PC-9 (cell line): ENCODE measurements around the gene GLB1L. TPM values are rescaled to one million over a fixed set of nuclear protein-coding genes. Genes with fewer than 3 reads are reported as not detected.
A peak's percentile ranks its signal among the peaks of the same experiment; 100 is the strongest.

Experiments
- BruUV-seq: library from RNA; stranded (reverse); fragments of 400-500 nt; replicated peaks from 2 replicates; lab custom pipeline; 2021; lab: Mats Ljungman, UMichigan
- CTCF ChIA-PET: fragments of 300-600 bp; sonication (Branson Sonifier 250); formaldehyde crosslinking; loops from one replicate; lab custom pipeline; 2022; ENCODE audit warnings: antibody characterized with exemption; lab: Charles Lee
- POLR2A ChIA-PET: fragments of 300-600 bp; sonication (Branson Sonifier 250); formaldehyde crosslinking; loops from one replicate; lab custom pipeline; 2022; ENCODE audit warnings: antibody characterized with exemption; ENCODE audit not compliant: unreplicated experiment; lab: Charles Lee
- DNase-seq, 2 experiments: peaks; one replicate each; pipeline versions ENCODE4 v3.0.0 to v3.0.0-alpha.2; 2015 to 2022; ENCODE audit warnings: mixed read lengths in 1 of 2
- H2AFZ ChIP-seq: fragments of 200-600 bp; sonication (generic); 2 replicates; pipeline ENCODE4 v1.8.1; 2017; ENCODE audit warnings: antibody characterized with exemption
- H3F3A ChIP-seq: fragments of 200-600 bp; sonication (generic); 2 replicates; pipeline ENCODE4 v1.8.1; 2017; ENCODE audit warnings: antibody characterized with exemption, mild to moderate bottlenecking, low read depth; ENCODE audit not compliant: insufficient read depth
- H3K27ac ChIP-seq: fragments of 200-600 bp; sonication (generic); 2 replicates; pipeline ENCODE4 v1.6.1; 2016; ENCODE audit warnings: mixed run types
- H3K27me3 ChIP-seq: fragments of 200-600 bp; sonication (generic); 2 replicates; pipeline ENCODE4 v1.6.1; 2016; ENCODE audit warnings: low read depth, mixed run types; ENCODE audit not compliant: insufficient read depth
- H3K36me3 ChIP-seq: fragments of 200-600 bp; sonication (generic); 2 replicates; pipeline ENCODE4 v1.6.1; 2016; ENCODE audit warnings: low read depth, mixed run types
- H3K4me1 ChIP-seq: fragments of 200-600 bp; sonication (generic); replicated peaks from 2 replicates; pipeline ENCODE4 v1.6.1; 2016; ENCODE audit warnings: mixed run types; ENCODE audit not compliant: insufficient read depth
- H3K4me2 ChIP-seq: fragments of 200-600 bp; sonication (generic); 2 replicates; pipeline ENCODE4 v1.6.1; 2017; ENCODE audit warnings: mixed run types
- H3K4me3 ChIP-seq: fragments of 200-600 bp; sonication (generic); 2 replicates; pipeline ENCODE4 v1.6.1; 2016; ENCODE audit warnings: mixed run types
- H3K79me2 ChIP-seq: fragments of 200-600 bp; sonication (generic); 2 replicates; pipeline ENCODE4 v1.6.1; 2017; ENCODE audit warnings: low read depth, mixed run types
- H3K9me2 ChIP-seq: fragments of 200-600 bp; sonication (generic); 2 replicates; pipeline ENCODE4 v1.8.1; 2017; ENCODE audit warnings: mild to moderate bottlenecking; ENCODE audit not compliant: insufficient read depth
- H3K9me3 ChIP-seq: fragments of 200-600 bp; sonication (generic); 2 replicates; pipeline ENCODE4 v1.8.1; 2016; ENCODE audit warnings: low read depth; ENCODE audit not compliant: insufficient read depth
- H4K20me1 ChIP-seq: fragments of 200-600 bp; sonication (generic); 2 replicates; pipeline ENCODE4 v1.8.1; 2017; ENCODE audit not compliant: insufficient read depth
- EZH2 ChIP-seq: fragments of 200-600 bp; sonication (generic); IDR thresholded peaks from 2 replicates; pipeline ENCODE4 v1.8.0; 2017; ENCODE audit warnings: antibody characterized with exemption, low read depth
- intact Hi-C: fragments of 100-400 bp; cut with micrococcal nuclease; formaldehyde crosslinking; loops from one replicate; pipeline ENCODE4 v1.10.0; 2022; ENCODE audit not compliant: unreplicated experiment
- total RNA-seq: library from RNA; stranded (reverse); gene quantifications from 2 replicates; pipeline ENCODE4 v1.2.3, GENCODE V29; 2021
- TF ChIP-seq, protein P1 (sequence below): fragments of 200-600 bp; sonication (generic); conservative IDR thresholded peaks from 2 replicates; pipeline ENCODE4 v1.6.1; 2017; ENCODE audit warnings: mixed run types, antibody characterized with exemption, mild to moderate bottlenecking, moderate library complexity

GLB1L gene
- total RNA-seq, 1 experiment from 2014 or later: 10.8 TPM

DNA sequence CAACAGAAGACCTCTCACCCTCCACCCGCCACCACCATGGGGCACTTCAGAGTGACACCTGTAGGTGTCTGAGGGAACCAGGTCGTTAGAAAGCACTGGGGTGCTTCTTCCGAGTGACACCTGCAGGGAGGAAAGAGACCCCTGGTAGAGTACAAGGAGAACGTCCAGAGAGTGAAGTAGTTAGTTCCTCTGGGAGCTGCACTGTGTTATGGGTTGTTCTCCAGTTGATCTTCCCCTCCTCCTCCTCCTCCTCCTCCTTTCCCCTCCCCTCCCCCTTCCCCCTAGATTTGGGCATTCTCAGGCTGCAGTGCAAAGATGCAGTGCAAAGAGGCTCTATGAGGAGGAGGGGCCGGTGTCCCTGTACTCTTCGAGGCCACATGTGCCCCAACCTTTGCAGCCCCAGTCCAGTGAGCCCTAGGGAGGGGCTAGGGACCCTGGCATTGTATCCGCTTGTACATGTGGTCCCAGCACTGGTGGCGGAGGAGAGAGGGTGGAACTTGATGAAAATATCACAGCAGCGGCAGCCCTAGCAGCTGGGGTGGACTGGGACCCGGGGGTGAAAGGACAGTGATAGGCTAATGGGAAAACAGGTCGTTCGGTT lies 34.8 kb upstream of the GLB1L start:
- Histone ChIP-seq H3K9me2 (no peaks in the 10 kb centered on the region), H3K4me3 (peak overlapping the region; percentile 81), H3K4me1 (peaks cover 32% of the 10 kb centered on the region), H3K27me3 (no peaks in the 10 kb centered on the region), H2AFZ (peak overlapping the region; percentile 86), H3K27ac (no peak overlapping the region), H3F3A (peaks cover 20% of the 10 kb centered on the region; the same call in 1 of the 2 replicates), H3K36me3 (no peaks in the 10 kb centered on the region), H4K20me1 (no peaks in the 10 kb centered on the region), H3K79me2 (0 out of 2 replicates have a peak, but pooled peaks cover 3% of the 10 kb centered on the region), H3K9me3 (no peaks in the 10 kb centered on the region), H3K4me2 (peak overlapping the region; percentile 93)
- DNase-seq: no peak
- TF ChIP-seq EZH2: no peak
- TF ChIP-seq, protein P1, sequence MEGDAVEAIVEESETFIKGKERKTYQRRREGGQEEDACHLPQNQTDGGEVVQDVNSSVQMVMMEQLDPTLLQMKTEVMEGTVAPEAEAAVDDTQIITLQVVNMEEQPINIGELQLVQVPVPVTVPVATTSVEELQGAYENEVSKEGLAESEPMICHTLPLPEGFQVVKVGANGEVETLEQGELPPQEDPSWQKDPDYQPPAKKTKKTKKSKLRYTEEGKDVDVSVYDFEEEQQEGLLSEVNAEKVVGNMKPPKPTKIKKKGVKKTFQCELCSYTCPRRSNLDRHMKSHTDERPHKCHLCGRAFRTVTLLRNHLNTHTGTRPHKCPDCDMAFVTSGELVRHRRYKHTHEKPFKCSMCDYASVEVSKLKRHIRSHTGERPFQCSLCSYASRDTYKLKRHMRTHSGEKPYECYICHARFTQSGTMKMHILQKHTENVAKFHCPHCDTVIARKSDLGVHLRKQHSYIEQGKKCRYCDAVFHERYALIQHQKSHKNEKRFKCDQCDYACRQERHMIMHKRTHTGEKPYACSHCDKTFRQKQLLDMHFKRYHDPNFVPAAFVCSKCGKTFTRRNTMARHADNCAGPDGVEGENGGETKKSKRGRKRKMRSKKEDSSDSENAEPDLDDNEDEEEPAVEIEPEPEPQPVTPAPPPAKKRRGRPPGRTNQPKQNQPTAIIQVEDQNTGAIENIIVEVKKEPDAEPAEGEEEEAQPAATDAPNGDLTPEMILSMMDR: no peak
- POLR2A ChIA-PET: interaction anchor here (0.7 kb wide), 2 partner anchors 28 to 69 kb away, joined by 3 to 4 read pairs; no protein-coding TSS in a partner anchor
- CTCF ChIA-PET: interaction anchor here (0.8 kb wide), 1 partner anchor 15 kb away, joined by 3 read pairs; no protein-coding TSS in a partner anchor
- intact Hi-C loops: loop anchor here (1.0 to 10.0 kb wide), 7 partner anchors 14 to 385 kb away; partner anchors contain the start of genes ABCB6, ANKZF1, ATG9A and TUBA4A
- no TSS peak for BruUV-seq

DNA sequence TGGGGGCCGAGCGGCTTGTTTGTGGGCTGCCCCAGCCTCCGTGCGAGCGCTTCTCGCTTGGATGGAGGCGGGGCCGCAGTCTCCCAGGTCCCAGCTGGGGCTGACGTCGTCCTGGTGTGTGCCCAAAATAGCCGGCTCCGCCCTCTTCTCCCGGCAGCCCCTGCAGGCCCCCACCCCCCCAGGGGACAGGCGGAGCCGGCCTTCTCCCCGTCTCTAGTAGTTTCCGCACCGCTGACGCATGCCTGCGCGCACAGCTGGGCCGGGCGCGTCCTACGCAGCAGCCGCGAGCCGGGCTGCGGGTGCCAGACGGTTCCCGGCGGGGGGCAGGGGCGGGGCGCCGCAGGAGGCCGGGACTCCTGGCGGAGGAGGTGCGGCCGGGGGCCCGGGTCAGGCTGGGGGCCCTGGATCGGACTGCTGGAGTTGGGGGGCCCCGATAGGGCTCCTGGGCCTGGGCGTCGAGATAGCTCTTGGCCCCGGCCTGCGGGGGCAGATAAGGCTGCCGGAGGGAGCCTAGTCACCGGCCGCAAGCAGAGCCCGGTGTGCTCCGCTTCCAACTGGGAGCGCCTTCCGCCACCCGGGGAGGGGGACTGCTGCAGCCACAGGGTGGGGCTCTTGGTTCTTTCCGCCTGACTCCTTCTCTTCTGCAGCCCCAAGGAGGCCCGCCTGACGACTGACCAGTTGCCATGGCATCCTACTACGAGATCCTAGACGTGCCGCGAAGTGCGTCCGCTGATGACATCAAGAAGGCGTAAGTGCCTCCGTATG lies 34.1 kb upstream of the GLB1L start, which contains the start of gene DNAJB2:
DNAJB2 (plus strand) TSS at position 216 of the 765 bp plus-strand sequence; CDS start at position 684, 468 bp downstream.
- ChIA-PET CTCF (interaction anchor here (0.6 to 2.3 kb wide), 4 partner anchors 16 to 35 kb away, joined by 4 to 13 read pairs (median 9); no protein-coding TSS in a partner anchor), POLR2A (interaction anchor here (0.7 to 1.2 kb wide), 3 partner anchors 30 to 524 kb away, joined by 4 to 15 read pairs (median 5); no protein-coding TSS in a partner anchor)
- Histone ChIP-seq H3K9me3 (no peaks in the 10 kb centered on the region), H4K20me1 (no peaks in the 10 kb centered on the region), H3K4me1 (peaks cover 38% of the 10 kb centered on the region), H3K4me2 (peak within 1 kb of the TSS; percentile 93), H3K4me3 (peak within 1 kb of the TSS; percentile 81), H3K36me3 (no peaks in the 10 kb centered on the region), H3K27me3 (no peaks in the 10 kb centered on the region), H3K9me2 (no peaks in the 10 kb centered on the region), H2AFZ (peak within 1 kb of the TSS; percentile 86), H3K27ac (peak within 1 kb of the TSS; percentile 51), H3F3A (peaks cover 25% of the 10 kb centered on the region), H3K79me2 (0 out of 2 replicates have a peak, but pooled peaks cover 3% of the 10 kb centered on the region)
- no peak for TF ChIP-seq EZH2
- TF ChIP-seq, protein P1: no peak; the same call in 1 of the 2 replicates
- BruUV-seq: no TSS peak
- intact Hi-C loops: loop anchor here (1.0 to 10.0 kb wide), 7 partner anchors 15 to 385 kb away; partner anchors contain the start of genes ABCB6, ANKZF1, ATG9A and TUBA4A
- DNase-seq: peak; percentile 90 to 98
